Pulmonary artery endothelial cell (primary cell): ENCODE results near the gene FGB. TPM values are rescaled to one million over a fixed set of nuclear protein-coding genes. Genes with fewer than 3 reads are reported as not detected.

ENCODE experiments used
- DNase-seq: peaks from one replicate; pipeline ENCODE4 v3.0.0-alpha.2; 2011; ENCODE audit warnings: low read depth, low spot score
- total RNA-seq: library from RNA; depleted of rRNA; stranded (reverse); fragments of >200 nt; gene quantifications from 2 replicates; pipeline ENCODE4 v1.2.3, GENCODE V29; 2014

The FGB gene
- total RNA-seq = not detected in 2 replicates

GRCh38 chr4:154562697-154563254 lies at the start of gene FGB:
TSS of gene FGB (plus strand) at chr4:154563011. CDS start at chr4:154563019, 8 bp downstream.
- DNase-seq = no peak

- no peak for DNase-seq
Measured at GRCh38 chr4:154516318-154517029, 46.3 kb upstream of the FGB start.

- no peak for DNase-seq
Measured at GRCh38 chr4:154517591-154517990, 45.2 kb upstream of the FGB start.

GRCh38 chr4:154519214-154519613 lies 43.6 kb upstream of the FGB start:
- DNase-seq = no peak

GRCh38 chr4:154521607-154522006 lies 41.2 kb upstream of the FGB start:
- DNase-seq = no peak

- DNase-seq = no peak
Measured at GRCh38 chr4:154526151-154526550, 36.7 kb upstream of the FGB start.

- no peak for DNase-seq
Measured at GRCh38 chr4:154527308-154527707, 35.5 kb upstream of the FGB start.

- DNase-seq = no peak
Measured at GRCh38 chr4:154528869-154529268, 33.9 kb upstream of the FGB start.

- no peak for DNase-seq
Measured at GRCh38 chr4:154529728-154530519, 32.9 kb upstream of the FGB start.

GRCh38 chr4:154534296-154534695 lies 28.5 kb upstream of the FGB start:
- DNase-seq = no peak

- no peak for DNase-seq
Measured at GRCh38 chr4:154542271-154542879, 20.4 kb upstream of the FGB start.

GRCh38 chr4:154545689-154546088 lies 17.1 kb upstream of the FGB start:
- DNase-seq = no peak

GRCh38 chr4:154549894-154550790 lies 12.7 kb upstream of the FGB start, which contains the start of gene PLRG1:
TSS of gene PLRG1 (minus strand) at chr4:154550400. CDS start at chr4:154550308, 92 bp downstream.
- peak; percentile 74 for DNase-seq

- peak; percentile 61 for DNase-seq
Measured at GRCh38 chr4:154551872-154552686, 10.7 kb upstream of the FGB start.

- DNase-seq = no peak
Measured at GRCh38 chr4:154559141-154559493, 3.7 kb upstream of the FGB start.

GRCh38 chr4:154559494-154560418 lies 3.1 kb upstream of the FGB start:
- peak; percentile 8 for DNase-seq

- no peak for DNase-seq
Measured at GRCh38 chr4:154560419-154560801, 2.4 kb upstream of the FGB start.

- DNase-seq = no peak
Measured at GRCh38 chr4:154560824-154561231, 2.0 kb upstream of the FGB start.

GRCh38 chr4:154564311-154564710 lies 1.5 kb downstream of the FGB start:
- no peak for DNase-seq
